WTC11 (cell line): ENCODE measurements around the gene ILKAP.

ENCODE experiments used
- ATF3 ChIP-seq: sonication (generic); formaldehyde crosslinking; conservative IDR thresholded peaks from 2 replicates; pipeline ENCODE4 v1.8.1; 2022; ENCODE audit warnings: mild to moderate bottlenecking, missing genetic modification reagents
- ELF4 ChIP-seq: sonication (generic); formaldehyde crosslinking; IDR thresholded peaks from 2 replicates; pipeline ENCODE4 v1.8.1; 2022; ENCODE audit warnings: low read depth, mild to moderate bottlenecking, moderate library complexity, missing genetic modification reagents
- EMX1 ChIP-seq: fragments of 250-450 bp; sonication (Bioruptor Pico); IDR thresholded peaks from 2 replicates; pipeline ENCODE4 v1.8.0; 2021; ENCODE audit warnings: mild to moderate bottlenecking
- ETV6 ChIP-seq: sonication (generic); formaldehyde crosslinking; IDR thresholded peaks from 2 replicates; pipeline ENCODE4 v1.8.1; 2022; ENCODE audit warnings: mild to moderate bottlenecking, missing genetic modification reagents
- IRF1 ChIP-seq: sonication (generic); formaldehyde crosslinking; IDR thresholded peaks from 2 replicates; pipeline ENCODE4 v1.8.0; 2023; ENCODE audit warnings: missing genetic modification reagents
- NR3C1 ChIP-seq: sonication (generic); formaldehyde crosslinking; conservative IDR thresholded peaks from 2 replicates; pipeline ENCODE4 v1.8.1; 2023; ENCODE audit warnings: low read depth, mild to moderate bottlenecking, missing genetic modification reagents
- PRRX2 ChIP-seq: fragments of 250-450 bp; sonication (Bioruptor Pico); IDR thresholded peaks from 2 replicates; pipeline ENCODE4 v1.8.0; 2021; ENCODE audit warnings: mild to moderate bottlenecking
- SOX15 ChIP-seq: fragments of 250-450 bp; sonication (Bioruptor Pico); IDR thresholded peaks from 2 replicates; pipeline ENCODE4 v1.9.0; 2021; ENCODE audit warnings: mild to moderate bottlenecking
- SP1 ChIP-seq: sonication (generic); formaldehyde crosslinking; conservative IDR thresholded peaks from 2 replicates; pipeline ENCODE4 v1.8.1; 2022; ENCODE audit warnings: missing genetic modification reagents
- TEAD4 ChIP-seq: sonication (generic); formaldehyde crosslinking; IDR thresholded peaks from 2 replicates; pipeline ENCODE4 v1.8.0; 2022; ENCODE audit warnings: mild to moderate bottlenecking, missing genetic modification reagents
- ZBTB21 ChIP-seq: sonication (generic); formaldehyde crosslinking; IDR thresholded peaks from 2 replicates; pipeline ENCODE4 v1.8.1; 2023; ENCODE audit warnings: mild to moderate bottlenecking, missing genetic modification reagents, borderline replicate concordance
- TF ChIP-seq, protein P1 (sequence below): fragments of 200-600 bp; IDR thresholded peaks from 2 replicates; pipeline ENCODE4 v1.8.0; 2022; ENCODE audit warnings: antibody characterized with exemption
- TF ChIP-seq, protein P2 (sequence below): sonication (generic); formaldehyde crosslinking; IDR thresholded peaks from 2 replicates; pipeline ENCODE4 v1.8.1; 2023; ENCODE audit warnings: mild to moderate bottlenecking, missing genetic modification reagents
- TF ChIP-seq, protein P3 (sequence below): sonication (generic); formaldehyde crosslinking; IDR thresholded peaks from 2 replicates; pipeline ENCODE4 v1.8.1; 2023; ENCODE audit warnings: mild to moderate bottlenecking, missing genetic modification reagents, moderate library complexity

GRCh38 chr2:238120463-238121298 lies 82.8 kb downstream of the ILKAP start:
- TF ChIP-seq NR3C1 = no peak
- TF ChIP-seq, protein P1, sequence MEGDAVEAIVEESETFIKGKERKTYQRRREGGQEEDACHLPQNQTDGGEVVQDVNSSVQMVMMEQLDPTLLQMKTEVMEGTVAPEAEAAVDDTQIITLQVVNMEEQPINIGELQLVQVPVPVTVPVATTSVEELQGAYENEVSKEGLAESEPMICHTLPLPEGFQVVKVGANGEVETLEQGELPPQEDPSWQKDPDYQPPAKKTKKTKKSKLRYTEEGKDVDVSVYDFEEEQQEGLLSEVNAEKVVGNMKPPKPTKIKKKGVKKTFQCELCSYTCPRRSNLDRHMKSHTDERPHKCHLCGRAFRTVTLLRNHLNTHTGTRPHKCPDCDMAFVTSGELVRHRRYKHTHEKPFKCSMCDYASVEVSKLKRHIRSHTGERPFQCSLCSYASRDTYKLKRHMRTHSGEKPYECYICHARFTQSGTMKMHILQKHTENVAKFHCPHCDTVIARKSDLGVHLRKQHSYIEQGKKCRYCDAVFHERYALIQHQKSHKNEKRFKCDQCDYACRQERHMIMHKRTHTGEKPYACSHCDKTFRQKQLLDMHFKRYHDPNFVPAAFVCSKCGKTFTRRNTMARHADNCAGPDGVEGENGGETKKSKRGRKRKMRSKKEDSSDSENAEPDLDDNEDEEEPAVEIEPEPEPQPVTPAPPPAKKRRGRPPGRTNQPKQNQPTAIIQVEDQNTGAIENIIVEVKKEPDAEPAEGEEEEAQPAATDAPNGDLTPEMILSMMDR = no peak
- no peak for TF ChIP-seq TEAD4 (CRISPR knock-in tag)
- no peak for TF ChIP-seq ELF4 (CRISPR knock-in tag)
- TF ChIP-seq SOX15 (CRISPR knock-in tag) = no peak
- no peak for TF ChIP-seq ATF3 (CRISPR knock-in tag)
- TF ChIP-seq EMX1 (CRISPR knock-in tag) = no peak
- TF ChIP-seq, protein P2, sequence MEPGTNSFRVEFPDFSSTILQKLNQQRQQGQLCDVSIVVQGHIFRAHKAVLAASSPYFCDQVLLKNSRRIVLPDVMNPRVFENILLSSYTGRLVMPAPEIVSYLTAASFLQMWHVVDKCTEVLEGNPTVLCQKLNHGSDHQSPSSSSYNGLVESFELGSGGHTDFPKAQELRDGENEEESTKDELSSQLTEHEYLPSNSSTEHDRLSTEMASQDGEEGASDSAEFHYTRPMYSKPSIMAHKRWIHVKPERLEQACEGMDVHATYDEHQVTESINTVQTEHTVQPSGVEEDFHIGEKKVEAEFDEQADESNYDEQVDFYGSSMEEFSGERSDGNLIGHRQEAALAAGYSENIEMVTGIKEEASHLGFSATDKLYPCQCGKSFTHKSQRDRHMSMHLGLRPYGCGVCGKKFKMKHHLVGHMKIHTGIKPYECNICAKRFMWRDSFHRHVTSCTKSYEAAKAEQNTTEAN (CRISPR knock-in tag) = no peak
- TF ChIP-seq IRF1 (CRISPR knock-in tag) = no peak
- TF ChIP-seq ETV6 (CRISPR knock-in tag) = no peak
- TF ChIP-seq, protein P3, sequence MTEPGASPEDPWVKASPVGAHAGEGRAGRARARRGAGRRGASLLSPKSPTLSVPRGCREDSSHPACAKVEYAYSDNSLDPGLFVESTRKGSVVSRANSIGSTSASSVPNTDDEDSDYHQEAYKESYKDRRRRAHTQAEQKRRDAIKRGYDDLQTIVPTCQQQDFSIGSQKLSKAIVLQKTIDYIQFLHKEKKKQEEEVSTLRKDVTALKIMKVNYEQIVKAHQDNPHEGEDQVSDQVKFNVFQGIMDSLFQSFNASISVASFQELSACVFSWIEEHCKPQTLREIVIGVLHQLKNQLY = no peak
- TF ChIP-seq SP1 (CRISPR knock-in tag) = no peak
- TF ChIP-seq ZBTB21 (CRISPR knock-in tag) = no peak
- no peak for TF ChIP-seq PRRX2 (CRISPR knock-in tag)
